Endodermal cell (in vitro differentiated cells): ENCODE results near the gene ADSS1. TPM values are rescaled to one million over a fixed set of nuclear protein-coding genes. Genes with fewer than 3 reads are reported as not detected.

Source experiments
- DNase-seq: peaks from one replicate; pipeline ENCODE4 v3.0.0-alpha.2; 2017
- H3K27ac ChIP-seq: 2 replicates; pipeline ENCODE4 v1.5.1; 2013; ENCODE audit warnings: mild to moderate bottlenecking, low read depth, low read length, moderate library complexity
- H3K27me3 ChIP-seq: 2 replicates; pipeline ENCODE4 v1.6.1; 2013; ENCODE audit warnings: mild to moderate bottlenecking, low read length, moderate library complexity; ENCODE audit not compliant: insufficient read depth, control insufficient read depth, poor library complexity, severe bottlenecking
- H3K36me3 ChIP-seq: 2 replicates; pipeline ENCODE4 v1.7.0; 2013; ENCODE audit warnings: mild to moderate bottlenecking, low read length, moderate library complexity; ENCODE audit not compliant: control insufficient read depth, insufficient read depth
- H3K4me1 ChIP-seq: one replicate; pipeline ENCODE4 v1.7.0; 2013; ENCODE audit warnings: low read length; ENCODE audit not compliant: control insufficient read depth, insufficient read depth
- H3K4me3 ChIP-seq: 2 replicates; pipeline ENCODE4 v1.5.1; 2013; ENCODE audit warnings: mild to moderate bottlenecking, low read length, moderate library complexity
- H3K9ac ChIP-seq: 2 replicates; pipeline ENCODE4 v1.6.1; 2013; ENCODE audit warnings: mild to moderate bottlenecking, low read length, moderate library complexity; ENCODE audit not compliant: poor library complexity, severe bottlenecking; ENCODE audit errors: extremely low read depth
- H3K9me3 ChIP-seq: 2 replicates; pipeline ENCODE4 v1.6.1; 2013; ENCODE audit warnings: mild to moderate bottlenecking, low read length, moderate library complexity; ENCODE audit not compliant: control insufficient read depth
- H3K27ac Mint-ChIP-seq: 2 replicates; pipeline ENCODE4 v1.8.0; 2020; ENCODE audit warnings: mixed read lengths
- H3K27me3 Mint-ChIP-seq: 2 replicates; pipeline ENCODE4 v1.8.0; 2021; ENCODE audit warnings: mild to moderate bottlenecking, mixed read lengths; ENCODE audit not compliant: insufficient read depth
- H3K36me3 Mint-ChIP-seq: 2 replicates; pipeline ENCODE4 v1.8.0; 2020; ENCODE audit warnings: low read depth, mixed read lengths
- H3K4me1 Mint-ChIP-seq: 2 replicates; pipeline ENCODE4 v1.8.0; 2020; ENCODE audit warnings: mixed read lengths
- H3K4me3 Mint-ChIP-seq: 2 replicates; pipeline ENCODE4 v1.8.0; 2020; ENCODE audit warnings: mild to moderate bottlenecking, moderate library complexity, mixed read lengths
- H3K9me3 Mint-ChIP-seq: 2 replicates; pipeline ENCODE4 v1.8.0; 2020; ENCODE audit warnings: mild to moderate bottlenecking, mixed read lengths
- CTCF ChIP-seq: fragments of 200-600 bp; sonication (generic); conservative IDR thresholded peaks from 2 replicates; pipeline ENCODE4 v1.5.0; 2021; ENCODE audit warnings: antibody characterized with exemption, mild to moderate bottlenecking
- WGBS, 2 experiments: methylation state at CpG; one replicate each; pipeline versions ENCODE4 v1.1.5 to v1.1.7; 2013; ENCODE audit warnings: missing lambda C conversion rate in 2 of 2, mixed read lengths in 1 of 2; ENCODE audit not compliant: insufficient coverage in 1 of 2, insufficient read length in 1 of 2; 5-methylcytosine and 5-hydroxymethylcytosine counted together
- total RNA-seq, 2 donors: library from RNA; stranded (reverse); fragmentation: NEBNext Ultra II Directional in 1 of 2; extraction: Animal tissue kit (Norgen Biotek cat#: 25700) in 1 of 2; gene quantifications; 2 replicates in 1 of 2; 3 replicates in 1 of 2; pipeline ENCODE4 v1.2.1, GENCODE V29; 2021

ADSS1 gene
- total RNA-seq, 2 donors from 2014 or later = 15.8 to 31.0 TPM

GRCh38 chr14:104714681-104715080 is 9.3 kb upstream of the ADSS1 start:
- DNase-seq = no peak
- Mint-ChIP-seq H3K9me3 (no peaks in the 10 kb centered on the region), H3K4me3 (no peak overlapping the region), H3K4me1 (peaks cover 2% of the 10 kb centered on the region), H3K36me3 (peaks cover 26% of the 10 kb centered on the region), H3K27me3 (no peaks in the 10 kb centered on the region), H3K27ac (no peak overlapping the region)
- peaks cover 3% of the 10 kb centered on the region for H3K36me3 ChIP-seq
- H3K4me1 ChIP-seq = no peaks in the 10 kb centered on the region
- no peaks in the 10 kb centered on the region for H3K27me3 ChIP-seq
- H3K27ac ChIP-seq = no peak overlapping the region
- TF ChIP-seq CTCF = no peak
- 94 to 95% methylated on average over 23 to 31 of the region's 31 CpGs for WGBS, 2 experiments
- no peaks in the 10 kb centered on the region for H3K9me3 ChIP-seq
- H3K9ac ChIP-seq = no peak overlapping the region
- no peak overlapping the region for H3K4me3 ChIP-seq

GRCh38 chr14:104715416-104715815 is 8.6 kb upstream of the ADSS1 start:
- Histone ChIP-seq H3K4me1 (no peaks in the 10 kb centered on the region), H3K9ac (no peak overlapping the region), H3K36me3 (peaks cover under 1% of the 10 kb centered on the region), H3K9me3 (no peaks in the 10 kb centered on the region), H3K4me3 (no peak overlapping the region), H3K27me3 (no peaks in the 10 kb centered on the region), H3K27ac (no peak overlapping the region)
- Mint-ChIP-seq H3K27ac (no peak overlapping the region), H3K36me3 (peaks cover 26% of the 10 kb centered on the region), H3K4me1 (peaks cover 2% of the 10 kb centered on the region), H3K27me3 (no peaks in the 10 kb centered on the region), H3K4me3 (no peak overlapping the region), H3K9me3 (no peaks in the 10 kb centered on the region)
- 93% methylated on average over 13 to 18 of the region's 18 CpGs for WGBS, 2 experiments
- no peak for DNase-seq
- TF ChIP-seq CTCF = peak; percentile 24

- no peak overlapping the region for H3K4me3 Mint-ChIP-seq
Observed at GRCh38 chr14:104715871-104716270, 8.2 kb upstream of the ADSS1 start.

More at GRCh38 chr14:104715871-104716270, 8.2 kb upstream of the ADSS1 start:
- no peaks in the 10 kb centered on the region for H3K27me3 Mint-ChIP-seq
- DNase-seq = no peak
- WGBS, 2 experiments = 92 to 97% methylated on average over 12 of the region's 12 CpGs
- TF ChIP-seq CTCF = no peak
- no peaks in the 10 kb centered on the region for H3K9me3 Mint-ChIP-seq
- H3K4me1 ChIP-seq = no peaks in the 10 kb centered on the region
- H3K9ac ChIP-seq = no peak overlapping the region
- H3K27ac Mint-ChIP-seq = no peak overlapping the region
- H3K4me3 ChIP-seq = no peak overlapping the region
- no peaks in the 10 kb centered on the region for H3K9me3 ChIP-seq
- H3K27me3 ChIP-seq = no peaks in the 10 kb centered on the region
- H3K36me3 ChIP-seq = no peaks in the 10 kb centered on the region
- H3K27ac ChIP-seq = no peak overlapping the region
- peaks cover 2% of the 10 kb centered on the region for H3K4me1 Mint-ChIP-seq
- H3K36me3 Mint-ChIP-seq = peaks cover 25% of the 10 kb centered on the region
